Natural killer cell (primary cell): Measurements from ENCODE around the gene FKBP1A. TPM values are rescaled to one million over a fixed set of nuclear protein-coding genes. Genes with fewer than 3 reads are reported as not detected.

Source experiments
- ATAC-seq, 3 donors: fragments of 150-1000 bp in 2 of 3; fragments of 200-7000 bp in 1 of 3; cut with Tn5 transposase; 1 replicate in 1 of 3; 2 replicates in 2 of 3; pipeline ENCODE4 v1.10.0; 2021; ENCODE audit warnings: mild to moderate bottlenecking in 2 of 3, moderate library complexity in 2 of 3
- DNase-seq, 2 donors: peaks; one replicate each; pipeline versions ENCODE4 v3.0.0 to v3.0.0-alpha.2; 2013 to 2021; ENCODE audit warnings: mixed read lengths in 1 of 2
- H3K27ac ChIP-seq: one replicate; pipeline ENCODE4 v1.5.1; 2013; ENCODE audit warnings: mild to moderate bottlenecking, low read length
- H3K27me3 ChIP-seq: one replicate; pipeline ENCODE4 v1.6.1; 2013; ENCODE audit warnings: low read length; ENCODE audit not compliant: control insufficient read depth, insufficient read depth
- H3K36me3 ChIP-seq: one replicate; pipeline ENCODE4 v1.6.1; 2013; ENCODE audit warnings: low read length; ENCODE audit not compliant: control insufficient read depth, insufficient read depth
- H3K4me1 ChIP-seq: one replicate; pipeline ENCODE4 v1.6.1; 2013; ENCODE audit warnings: low read length; ENCODE audit not compliant: control insufficient read depth, insufficient read depth
- H3K4me3 ChIP-seq: one replicate; pipeline ENCODE4 v1.5.1; 2013; ENCODE audit warnings: low read length
- H3K9me3 ChIP-seq: one replicate; pipeline ENCODE4 v1.6.1; 2013; ENCODE audit warnings: low read length; ENCODE audit not compliant: control insufficient read depth, insufficient read depth
- H3K27ac Mint-ChIP-seq, 2 donors: one replicate each; pipeline ENCODE4 v1.8.0; 2022; ENCODE audit warnings: mild to moderate bottlenecking in 2 of 2, mixed read lengths in 2 of 2, moderate library complexity in 1 of 2
- H3K27me3 Mint-ChIP-seq, 2 donors: one replicate each; pipeline ENCODE4 v1.8.0; 2022; ENCODE audit warnings: low read depth in 2 of 2, mixed read lengths in 2 of 2
- H3K36me3 Mint-ChIP-seq: one replicate; pipeline ENCODE4 v1.8.0; 2022; ENCODE audit warnings: mixed read lengths
- H3K4me1 Mint-ChIP-seq, 2 donors: one replicate each; pipeline ENCODE4 v1.8.0; 2022; ENCODE audit warnings: mixed read lengths in 2 of 2
- H3K4me3 Mint-ChIP-seq: one replicate; pipeline ENCODE4 v1.8.0; 2022; ENCODE audit warnings: mild to moderate bottlenecking, moderate library complexity, mixed read lengths
- H3K9me3 Mint-ChIP-seq, 2 donors: one replicate each; pipeline ENCODE4 v1.8.0; 2022; ENCODE audit warnings: mixed read lengths in 2 of 2
- WGBS: methylation state at CpG from one replicate; pipeline ENCODE4 v1.1.7; 2013; ENCODE audit warnings: missing lambda C conversion rate; ENCODE audit not compliant: insufficient coverage; 5-methylcytosine and 5-hydroxymethylcytosine counted together
- intact Hi-C: fragments of 100-400 bp; cut with micrococcal nuclease; formaldehyde crosslinking; loops from one replicate; pipeline ENCODE4 v1.14.2; 2022
- total RNA-seq, 4 donors: library from RNA; stranded (reverse); fragments of 120-200 nt in 1 of 4; gene quantifications; one replicate each; pipeline versions ENCODE4 v1.2.3 to v1.2.4, GENCODE V29; 2013 to 2022
- TF ChIP-seq, protein P1 (sequence below): fragments of 200-600 bp; IDR thresholded peaks from one replicate; pipeline ENCODE4 v1.8.0; 2022; ENCODE audit warnings: antibody characterized with exemption

Gene FKBP1A
- total RNA-seq, 3 donors from 2014 or later (not counting 1 experiment from before 2014, with no cell fraction given), result 74.6 to 76.4 (median 75.4) TPM

DNA sequence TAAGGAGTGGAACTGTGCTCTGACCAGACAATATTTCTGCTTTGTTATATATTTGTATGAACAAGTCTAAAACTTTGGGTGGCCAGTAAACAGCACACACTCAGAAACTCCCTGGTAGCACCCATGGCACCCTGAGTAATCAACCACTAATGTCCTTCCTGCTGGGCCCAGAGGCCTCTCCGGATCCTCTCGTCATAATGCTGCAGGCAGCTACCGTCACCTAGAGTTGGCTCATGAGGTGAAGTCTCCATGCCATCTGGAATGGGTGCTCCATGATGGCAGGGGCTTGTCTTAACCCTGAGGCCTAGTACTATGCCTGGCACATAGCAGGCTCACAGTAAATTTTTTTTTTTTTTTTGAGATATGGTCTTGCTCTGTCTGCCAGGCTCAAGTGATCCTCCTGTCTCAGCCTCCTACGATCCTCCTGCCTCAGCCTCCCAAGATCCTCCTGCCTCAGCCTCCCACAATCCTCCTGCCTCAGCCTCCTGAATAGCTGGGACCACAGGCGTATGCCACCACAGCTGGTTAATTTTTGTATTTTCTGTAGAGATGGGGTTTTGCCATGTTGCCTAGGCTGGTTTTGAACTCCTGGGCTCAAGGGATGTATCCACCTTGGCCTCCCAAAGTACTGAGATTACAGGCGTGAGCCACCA lies 60.9 kb downstream of the FKBP1A start:
- TF ChIP-seq, protein P1, sequence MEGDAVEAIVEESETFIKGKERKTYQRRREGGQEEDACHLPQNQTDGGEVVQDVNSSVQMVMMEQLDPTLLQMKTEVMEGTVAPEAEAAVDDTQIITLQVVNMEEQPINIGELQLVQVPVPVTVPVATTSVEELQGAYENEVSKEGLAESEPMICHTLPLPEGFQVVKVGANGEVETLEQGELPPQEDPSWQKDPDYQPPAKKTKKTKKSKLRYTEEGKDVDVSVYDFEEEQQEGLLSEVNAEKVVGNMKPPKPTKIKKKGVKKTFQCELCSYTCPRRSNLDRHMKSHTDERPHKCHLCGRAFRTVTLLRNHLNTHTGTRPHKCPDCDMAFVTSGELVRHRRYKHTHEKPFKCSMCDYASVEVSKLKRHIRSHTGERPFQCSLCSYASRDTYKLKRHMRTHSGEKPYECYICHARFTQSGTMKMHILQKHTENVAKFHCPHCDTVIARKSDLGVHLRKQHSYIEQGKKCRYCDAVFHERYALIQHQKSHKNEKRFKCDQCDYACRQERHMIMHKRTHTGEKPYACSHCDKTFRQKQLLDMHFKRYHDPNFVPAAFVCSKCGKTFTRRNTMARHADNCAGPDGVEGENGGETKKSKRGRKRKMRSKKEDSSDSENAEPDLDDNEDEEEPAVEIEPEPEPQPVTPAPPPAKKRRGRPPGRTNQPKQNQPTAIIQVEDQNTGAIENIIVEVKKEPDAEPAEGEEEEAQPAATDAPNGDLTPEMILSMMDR, result no peak
- Histone ChIP-seq H3K4me3 (no peak overlapping the region), H3K27ac (no peak overlapping the region), H3K27me3 (no peaks in the 10 kb centered on the region), H3K9me3 (no peaks in the 10 kb centered on the region), H3K36me3 (peaks cover 4% of the 10 kb centered on the region), H3K4me1 (peaks cover 3% of the 10 kb centered on the region)
- no peaks in the 10 kb centered on the region for H3K36me3 Mint-ChIP-seq
- DNase-seq (no peak), ATAC-seq (no peak)
- H3K27me3 Mint-ChIP-seq, result no peaks in the 10 kb centered on the region
- no peaks in the 10 kb centered on the region for H3K9me3 Mint-ChIP-seq
- H3K4me3 Mint-ChIP-seq, result no peak overlapping the region
- H3K4me1 Mint-ChIP-seq, result peaks cover 7 to 24% of the 10 kb centered on the region in 2 donors
- intact Hi-C loops, result no loop called here
- peak overlapping the region in 1 of 2 donors; percentile 72 for H3K27ac Mint-ChIP-seq
- 94% methylated on average over 6 of the region's 6 CpGs for WGBS

DNA sequence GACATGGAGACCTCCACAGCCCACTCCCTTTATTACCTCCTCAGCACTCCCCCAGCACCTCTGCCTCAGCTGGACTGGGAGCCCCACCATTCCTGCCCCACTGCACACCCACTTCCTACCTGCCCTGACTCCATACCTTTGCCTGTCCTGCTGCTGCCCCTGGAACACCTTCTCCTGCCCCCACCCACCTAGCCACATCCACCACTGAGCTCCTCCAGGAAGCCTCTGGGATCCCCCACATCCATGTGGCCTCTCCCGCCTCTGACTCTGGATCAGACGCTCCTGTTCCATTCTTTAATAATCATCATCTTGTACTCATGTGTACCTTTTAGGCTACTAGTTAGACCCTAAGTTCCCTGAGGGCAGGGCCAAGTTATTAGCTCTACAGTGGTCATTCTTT lies 61.8 kb downstream of the FKBP1A start:
- Histone ChIP-seq H3K9me3 (no peaks in the 10 kb centered on the region), H3K27me3 (no peaks in the 10 kb centered on the region), H3K4me1 (peaks cover 4% of the 10 kb centered on the region), H3K36me3 (peaks cover 4% of the 10 kb centered on the region), H3K27ac (no peak overlapping the region), H3K4me3 (no peak overlapping the region)
- DNase-seq (no peak), ATAC-seq (no peak)
- Mint-ChIP-seq H3K27me3 (no peaks in the 10 kb centered on the region), H3K36me3 (no peaks in the 10 kb centered on the region), H3K27ac (peak overlapping the region in 1 of 2 donors; percentile 72), H3K9me3 (no peaks in the 10 kb centered on the region), H3K4me3 (no peak overlapping the region), H3K4me1 (peaks cover 0 to 16% of the 10 kb centered on the region in 2 donors)
- TF ChIP-seq, protein P1, result no peak
- intact Hi-C loops, result no loop called here
- 100% methylated on average over 2 of the region's 2 CpGs for WGBS

DNA sequence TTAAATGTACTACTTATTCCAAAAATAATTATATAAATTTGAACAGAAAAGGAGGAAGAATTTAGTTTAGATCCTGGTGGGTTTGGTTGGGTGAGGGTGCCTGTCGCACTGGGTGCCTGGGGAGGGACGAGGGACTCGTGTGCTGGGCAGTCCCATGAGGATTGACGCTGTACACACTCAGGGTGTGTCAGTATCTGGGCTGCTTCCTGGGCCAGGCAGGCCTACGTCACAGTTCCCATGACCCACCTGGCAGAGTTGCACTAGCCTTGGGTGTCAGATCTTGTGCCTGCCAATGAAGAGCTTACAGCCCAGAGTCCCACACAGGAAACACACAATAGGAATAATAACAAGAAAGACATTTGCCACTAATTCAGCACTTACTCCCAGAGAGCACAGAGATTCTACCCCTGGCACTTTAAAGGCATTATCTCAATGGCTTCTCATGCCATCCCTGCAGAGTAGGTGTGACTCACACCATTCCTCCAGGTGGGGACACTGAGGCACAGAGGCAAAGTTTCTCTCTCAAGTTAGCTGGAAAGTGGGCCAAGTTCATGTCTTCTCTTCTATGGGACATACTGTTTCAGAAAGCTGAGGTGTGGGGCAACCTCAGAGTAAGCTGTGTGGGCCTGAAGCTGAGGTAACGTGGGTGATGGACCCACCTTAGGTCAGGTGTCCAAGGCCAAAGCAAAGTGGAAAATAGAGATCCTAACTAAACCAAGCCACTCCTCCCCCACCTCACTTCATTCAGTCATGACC lies 62.6 kb downstream of the FKBP1A start:
- peak in 1 of 2 donors; percentile 66 for DNase-seq
- Mint-ChIP-seq H3K4me3 (no peak overlapping the region), H3K9me3 (no peaks in the 10 kb centered on the region), H3K27me3 (no peaks in the 10 kb centered on the region), H3K4me1 (peaks cover 0 to 13% of the 10 kb centered on the region in 2 donors), H3K27ac (peak overlapping the region in 1 of 2 donors; percentile 39), H3K36me3 (no peaks in the 10 kb centered on the region)
- no peaks in the 10 kb centered on the region for H3K27me3 ChIP-seq
- no peaks in the 10 kb centered on the region for H3K9me3 ChIP-seq
- 74% methylated on average over 6 of the region's 6 CpGs for WGBS
- no peak for ATAC-seq
- H3K4me3 ChIP-seq, result no peak overlapping the region
- intact Hi-C loops, result no loop called here
- H3K36me3 ChIP-seq, result peaks cover 4% of the 10 kb centered on the region
- peaks cover 10% of the 10 kb centered on the region for H3K4me1 ChIP-seq
- H3K27ac ChIP-seq, result peak overlapping the region; percentile 10
- TF ChIP-seq, protein P1, result no peak
